RWPE2 (cell line): ENCODE data around the gene KRTAP4-12.

Source experiments
- ATAC-seq: fragments of 200-7000 bp; cut with Tn5 transposase; 3 replicates; pipeline ENCODE4 v1.9.1; 2021; ENCODE audit warnings: low read depth
- DNase-seq: peaks from one replicate; pipeline ENCODE4 v3.0.0-alpha.2; 2020; ENCODE audit warnings: low spot score
- H3K27ac ChIP-seq: fragments of 450-650 bp; 2 replicates; pipeline ENCODE4 v1.5.1; 2017; ENCODE audit warnings: mild to moderate bottlenecking; ENCODE audit not compliant: poor library complexity, severe bottlenecking
- H3K27me3 ChIP-seq: fragments of 250-450 bp; sonication (Bioruptor Pico); 2 replicates; pipeline ENCODE4 v1.5.1; 2021; ENCODE audit warnings: mild to moderate bottlenecking, moderate library complexity; ENCODE audit not compliant: insufficient read depth, poor library complexity, severe bottlenecking
- H3K36me3 ChIP-seq: fragments of 250-450 bp; sonication (Bioruptor Pico); 2 replicates; pipeline ENCODE4 v1.5.1; 2020; ENCODE audit warnings: low read depth, mild to moderate bottlenecking, moderate library complexity
- H3K4me1 ChIP-seq: fragments of 250-450 bp; sonication (Bioruptor Pico); 2 replicates; pipeline ENCODE4 v1.5.1; 2021; ENCODE audit warnings: mild to moderate bottlenecking, moderate library complexity; ENCODE audit not compliant: insufficient read depth, poor library complexity, severe bottlenecking
- H3K4me3 ChIP-seq: fragments of 250-450 bp; sonication (Bioruptor Pico); 2 replicates; pipeline ENCODE4 v1.5.1; 2021; ENCODE audit warnings: mild to moderate bottlenecking, moderate library complexity; ENCODE audit not compliant: severe bottlenecking
- H3K9me3 ChIP-seq: fragments of 250-450 bp; sonication (Bioruptor Pico); 2 replicates; pipeline ENCODE4 v1.5.1; 2021; ENCODE audit warnings: mild to moderate bottlenecking, moderate library complexity; ENCODE audit not compliant: severe bottlenecking
- TF ChIP-seq, protein P1 (sequence below): fragments of 450-650 bp; IDR thresholded peaks from one replicate; pipeline ENCODE4 v1.5.1; 2017; ENCODE audit warnings: mild to moderate bottlenecking, moderate library complexity; ENCODE audit not compliant: poor library complexity, severe bottlenecking

The KRTAP4-12 gene

DNA sequence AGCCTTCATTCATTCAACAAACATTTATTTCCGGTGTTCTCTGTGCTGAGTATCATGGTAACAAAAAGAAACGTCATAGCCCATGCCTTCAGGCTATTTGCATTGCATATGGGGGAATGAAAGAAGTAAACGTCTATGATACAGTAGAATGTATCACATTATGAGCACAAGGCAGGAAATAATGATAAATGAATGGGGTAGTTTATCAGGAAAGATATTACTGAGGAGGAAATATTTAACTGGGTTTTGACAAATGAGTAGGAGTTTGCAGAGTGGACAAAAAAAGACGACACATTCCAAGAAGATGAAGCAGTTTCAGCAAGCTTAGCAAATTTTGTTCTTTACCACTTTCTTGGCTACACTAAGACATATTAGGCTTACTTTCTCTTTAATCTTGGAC lies 41.4 kb downstream of the KRTAP4-12 start:
- no peaks in the 10 kb centered on the region for H3K27me3 ChIP-seq
- no peaks in the 10 kb centered on the region for H3K36me3 ChIP-seq
- H3K4me3 ChIP-seq, result no peak overlapping the region
- ATAC-seq (peak; percentile 70), DNase-seq (no peak)
- H3K9me3 ChIP-seq, result no peaks in the 10 kb centered on the region
- H3K27ac ChIP-seq, result peak overlapping the region; percentile 71
- H3K4me1 ChIP-seq, result peaks cover 9% of the 10 kb centered on the region
- TF ChIP-seq, protein P1, sequence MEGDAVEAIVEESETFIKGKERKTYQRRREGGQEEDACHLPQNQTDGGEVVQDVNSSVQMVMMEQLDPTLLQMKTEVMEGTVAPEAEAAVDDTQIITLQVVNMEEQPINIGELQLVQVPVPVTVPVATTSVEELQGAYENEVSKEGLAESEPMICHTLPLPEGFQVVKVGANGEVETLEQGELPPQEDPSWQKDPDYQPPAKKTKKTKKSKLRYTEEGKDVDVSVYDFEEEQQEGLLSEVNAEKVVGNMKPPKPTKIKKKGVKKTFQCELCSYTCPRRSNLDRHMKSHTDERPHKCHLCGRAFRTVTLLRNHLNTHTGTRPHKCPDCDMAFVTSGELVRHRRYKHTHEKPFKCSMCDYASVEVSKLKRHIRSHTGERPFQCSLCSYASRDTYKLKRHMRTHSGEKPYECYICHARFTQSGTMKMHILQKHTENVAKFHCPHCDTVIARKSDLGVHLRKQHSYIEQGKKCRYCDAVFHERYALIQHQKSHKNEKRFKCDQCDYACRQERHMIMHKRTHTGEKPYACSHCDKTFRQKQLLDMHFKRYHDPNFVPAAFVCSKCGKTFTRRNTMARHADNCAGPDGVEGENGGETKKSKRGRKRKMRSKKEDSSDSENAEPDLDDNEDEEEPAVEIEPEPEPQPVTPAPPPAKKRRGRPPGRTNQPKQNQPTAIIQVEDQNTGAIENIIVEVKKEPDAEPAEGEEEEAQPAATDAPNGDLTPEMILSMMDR, result no peak

DNA sequence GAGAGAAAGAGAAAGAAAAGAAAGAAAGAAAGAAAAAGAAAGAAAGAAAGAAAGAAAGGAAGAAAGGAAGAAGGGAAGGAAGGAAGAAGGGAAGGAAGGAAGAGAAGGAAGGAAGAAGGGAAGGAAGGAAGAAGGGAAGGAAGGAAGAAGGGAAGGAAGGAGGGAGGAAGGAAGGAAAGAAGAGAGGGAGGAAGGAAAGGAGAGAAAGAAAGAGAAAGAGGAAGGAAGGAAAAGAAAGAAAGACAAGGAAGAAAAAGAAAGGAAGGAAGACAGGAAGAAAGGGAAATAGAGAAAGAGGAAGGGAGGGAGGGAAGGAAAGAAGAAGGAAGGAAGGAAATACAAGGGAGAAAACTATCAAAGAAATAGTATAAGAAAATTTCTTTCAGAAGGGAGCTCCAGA lies 47.2 kb downstream of the KRTAP4-12 start:
- Histone ChIP-seq H3K4me3 (no peak overlapping the region), H3K4me1 (no peaks in the 10 kb centered on the region), H3K27ac (no peak overlapping the region), H3K36me3 (no peaks in the 10 kb centered on the region), H3K27me3 (no peaks in the 10 kb centered on the region), H3K9me3 (no peaks in the 10 kb centered on the region)
- no peak for DNase-seq
- TF ChIP-seq, protein P1, result no peak
- ATAC-seq, result no peak

DNA sequence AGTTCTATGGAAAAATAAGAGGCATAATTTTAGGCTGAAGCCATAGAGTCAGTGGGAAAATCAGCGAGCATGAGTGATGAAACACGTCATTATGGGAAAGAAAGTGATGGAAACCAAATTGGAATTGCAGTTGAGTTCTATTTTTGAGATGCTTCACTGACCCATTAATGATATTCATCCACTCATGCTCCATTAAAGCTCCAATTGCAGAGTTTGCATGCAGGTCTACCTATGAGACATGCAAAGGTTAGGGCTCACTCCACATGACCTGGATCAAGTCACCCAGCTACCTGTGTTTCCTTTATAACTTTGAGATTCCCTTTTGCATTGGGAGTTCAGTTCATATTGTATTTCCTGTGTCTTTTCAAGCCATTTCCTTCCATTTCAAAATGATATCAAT lies 50.3 kb downstream of the KRTAP4-12 start:
- Histone ChIP-seq H3K27me3 (no peaks in the 10 kb centered on the region), H3K9me3 (no peaks in the 10 kb centered on the region), H3K36me3 (no peaks in the 10 kb centered on the region), H3K27ac (no peak overlapping the region), H3K4me3 (no peak overlapping the region), H3K4me1 (no peaks in the 10 kb centered on the region)
- TF ChIP-seq, protein P1, result no peak
- DNase-seq (no peak), ATAC-seq (no peak)
